Limb (tissue), 2 donors: Measurements from ENCODE around the gene CRACDL.
"Not testable (repeated sequence)": the region's sequence is repeated elsewhere in the genome, so short reads cannot be mapped to it uniquely, and the experiment has no call there.

Experiments used
- DNase-seq, 2 donors: peaks; one replicate each; pipeline ENCODE4 v3.0.0-alpha.2; 2016; ENCODE audit errors: extremely low spot score in 2 of 2

CRACDL gene

DNA sequence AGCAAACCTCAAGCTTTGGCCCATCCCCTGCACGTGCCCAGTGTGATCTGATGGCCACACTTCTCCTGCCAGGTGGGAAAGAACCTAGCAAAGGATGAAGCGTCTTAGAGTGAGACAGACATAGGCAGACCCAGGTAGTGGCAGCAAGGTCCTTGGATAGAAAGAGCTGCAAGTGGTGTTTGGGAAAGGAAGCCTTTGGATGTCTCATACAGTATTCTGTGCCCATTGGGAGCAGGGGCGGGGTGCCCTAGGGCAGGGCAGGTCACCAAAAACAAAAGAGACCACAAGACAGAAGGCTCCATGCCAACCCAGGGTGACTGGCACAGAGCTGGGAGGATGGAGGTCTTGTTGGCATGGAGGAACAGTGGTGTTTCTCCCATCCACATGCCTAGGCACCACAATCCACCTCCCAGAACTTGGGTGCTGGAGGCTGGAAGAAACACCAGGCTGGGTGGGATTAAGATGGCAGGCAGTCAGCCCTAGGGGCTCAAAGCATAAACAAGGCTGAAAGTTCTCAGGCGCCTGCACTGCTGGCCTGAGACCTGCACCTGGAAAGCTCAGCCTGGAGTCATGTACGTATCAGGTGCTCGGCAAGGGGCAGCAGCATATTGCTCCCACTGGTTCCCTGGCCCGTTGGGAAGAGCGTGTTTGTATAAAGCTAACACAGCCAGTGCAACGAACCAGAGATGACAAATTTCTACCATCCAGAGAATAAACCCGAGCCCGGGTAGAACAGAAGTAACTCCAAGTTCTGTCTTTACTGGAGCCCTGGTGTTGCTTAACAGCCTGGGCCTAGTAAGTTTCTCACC is 52.9 kb downstream of the CRACDL start:
- DNase-seq = no peak

DNA sequence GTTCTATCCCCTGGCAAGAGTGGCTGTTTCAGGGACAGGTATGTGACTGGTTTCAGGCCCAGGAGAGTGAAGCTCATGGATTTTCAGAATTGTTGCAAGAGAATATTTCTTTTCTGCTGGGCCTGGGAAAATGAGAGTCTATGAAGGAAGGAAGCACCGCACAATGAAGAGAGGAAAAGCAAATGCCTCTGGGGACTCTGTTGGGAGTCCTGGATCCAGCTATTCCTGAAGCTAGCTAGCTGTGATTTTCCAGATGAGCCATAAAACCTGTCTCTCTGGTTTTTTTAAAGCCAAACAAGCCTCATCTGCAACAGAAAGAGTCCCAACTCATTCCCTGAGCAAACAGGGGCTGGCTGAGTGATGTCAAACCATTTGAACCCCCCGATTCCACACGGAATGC is 53.7 kb downstream of the CRACDL start:
- no peak for DNase-seq

DNA sequence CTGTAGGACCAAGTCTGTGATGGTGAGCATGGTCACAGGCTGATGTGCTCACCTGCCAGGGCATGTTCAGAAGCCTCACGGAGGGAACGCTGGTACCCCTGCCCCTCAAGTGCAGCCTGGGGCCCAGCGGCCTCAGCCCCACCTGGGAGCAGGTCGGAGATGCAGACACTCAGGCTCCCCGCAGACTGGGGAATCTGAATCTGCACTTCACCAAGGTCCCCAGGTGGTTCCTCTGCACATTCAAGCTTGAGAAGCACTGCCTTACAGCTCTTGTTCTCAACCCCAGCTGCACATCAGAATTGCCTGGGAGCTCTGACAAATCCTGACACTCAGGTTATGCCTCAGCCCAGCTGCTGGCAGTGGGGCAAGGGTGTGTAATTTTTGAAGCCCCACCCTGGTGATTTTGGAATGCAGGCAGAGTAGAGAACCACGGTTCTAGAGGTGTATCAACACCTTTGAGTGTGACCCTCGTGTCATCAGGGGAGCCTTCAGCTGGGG is 54.8 kb downstream of the CRACDL start:
- no peak for DNase-seq

DNA sequence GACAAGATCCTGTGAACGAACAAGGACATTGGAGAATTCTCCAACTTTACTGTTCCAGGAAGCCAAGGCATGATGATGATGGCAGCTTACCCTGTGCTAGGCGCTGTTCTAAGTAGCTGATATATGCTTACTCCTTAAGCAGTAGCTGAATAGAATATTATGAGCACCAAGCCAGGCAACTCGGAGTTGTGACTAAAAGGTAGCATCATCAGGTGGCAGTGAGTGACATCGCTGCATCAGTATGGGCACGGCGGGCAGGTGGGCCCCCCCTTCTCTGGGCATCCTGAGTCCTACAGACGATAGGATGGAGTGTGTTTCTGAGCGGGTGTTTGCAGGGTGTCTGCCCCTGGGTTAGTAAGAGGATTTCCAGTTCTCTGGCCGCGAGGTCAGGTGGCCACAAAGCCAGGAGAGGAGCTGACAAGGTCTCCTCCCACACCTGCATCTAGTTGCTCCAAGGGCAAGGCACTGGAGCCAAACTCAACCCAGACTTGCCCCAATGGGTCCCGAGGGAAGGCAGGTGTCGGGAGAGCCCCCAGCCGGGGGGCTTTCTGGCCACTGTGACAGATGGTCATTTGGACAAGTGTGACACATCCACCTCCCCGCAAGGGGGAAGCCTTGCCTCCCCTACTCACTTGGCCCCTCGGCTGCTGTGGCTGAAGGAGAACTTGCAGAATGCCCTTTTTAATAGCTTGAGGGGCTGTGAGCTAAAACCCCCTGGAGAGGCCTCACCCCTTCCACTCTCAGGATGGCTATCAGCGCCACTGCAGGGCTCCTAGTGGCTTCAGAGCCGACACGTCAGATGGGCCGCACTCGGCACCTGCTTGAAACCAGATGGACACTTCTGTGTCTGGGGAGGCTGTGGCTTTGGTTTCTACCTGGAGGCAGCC is 55.5 kb downstream of the CRACDL start:
- no peak for DNase-seq

GRCh38 chr2:98877658-98878057 is 58.4 kb downstream of the CRACDL start:
- not testable (repeated sequence) for DNase-seq

- no peak for DNase-seq
These were observed 59.3 kb downstream of the CRACDL start for GRCh38 chr2:98876741-98877140.

GRCh38 chr2:98875746-98876145 is 60.3 kb downstream of the CRACDL start:
- DNase-seq = no peak

GRCh38 chr2:98875081-98875728 is 60.8 kb downstream of the CRACDL start:
- DNase-seq = no peak

GRCh38 chr2:98874186-98874689 is 61.8 kb downstream of the CRACDL start:
- DNase-seq = no peak

GRCh38 chr2:98872526-98872925 is 63.5 kb downstream of the CRACDL start:
- no peak for DNase-seq

DNA sequence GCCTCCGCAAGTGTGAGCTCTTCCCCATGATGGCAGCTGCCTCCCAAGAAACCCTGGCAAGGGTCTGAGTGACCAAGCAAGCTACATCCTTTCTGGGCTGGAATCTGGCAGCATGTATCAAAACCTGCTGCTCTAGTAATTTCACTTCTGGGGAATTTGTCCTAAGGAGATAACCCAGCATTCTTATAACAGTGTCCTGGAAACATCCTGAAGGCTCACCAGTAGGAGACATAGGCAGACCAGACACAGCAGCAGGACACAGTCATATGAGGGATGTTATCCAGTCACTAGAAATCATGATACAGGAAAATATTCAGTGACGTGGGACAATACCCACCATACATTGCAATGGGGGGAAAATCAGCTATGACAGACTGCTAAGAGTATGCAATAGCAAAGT is 64.5 kb downstream of the CRACDL start:
- DNase-seq = no peak

DNA sequence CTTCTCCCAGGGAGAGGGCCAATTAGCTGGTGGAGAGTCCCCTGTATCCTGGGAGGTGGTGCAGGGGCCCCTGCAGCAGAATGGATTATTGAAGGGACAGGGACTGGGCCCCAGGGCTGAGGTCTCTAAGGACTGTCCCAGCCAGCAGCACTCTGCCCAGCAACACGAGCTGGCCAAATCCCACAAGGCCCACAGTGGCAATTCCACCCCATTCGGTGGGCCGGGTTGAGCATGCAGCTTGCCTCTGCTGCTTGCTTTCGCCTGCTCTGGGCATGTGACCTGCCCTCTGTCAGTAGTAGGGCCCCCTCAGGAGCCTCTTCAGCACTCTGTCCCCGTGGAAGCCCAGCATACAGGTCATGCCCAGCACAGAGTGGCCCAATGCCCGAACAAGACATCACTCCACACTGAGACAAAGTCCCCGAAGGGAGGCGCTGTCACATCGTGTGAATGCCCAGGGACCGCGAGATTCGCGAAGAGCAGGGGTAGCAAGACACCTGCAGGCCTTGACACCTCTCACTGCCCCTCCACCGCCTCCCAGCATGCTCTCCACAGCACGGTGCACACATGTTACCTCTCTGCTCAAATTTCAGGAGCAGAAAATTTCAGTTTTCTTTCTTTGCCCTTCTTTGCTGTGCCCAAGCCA is 65.4 kb downstream of the CRACDL start:
- no peak for DNase-seq

DNA sequence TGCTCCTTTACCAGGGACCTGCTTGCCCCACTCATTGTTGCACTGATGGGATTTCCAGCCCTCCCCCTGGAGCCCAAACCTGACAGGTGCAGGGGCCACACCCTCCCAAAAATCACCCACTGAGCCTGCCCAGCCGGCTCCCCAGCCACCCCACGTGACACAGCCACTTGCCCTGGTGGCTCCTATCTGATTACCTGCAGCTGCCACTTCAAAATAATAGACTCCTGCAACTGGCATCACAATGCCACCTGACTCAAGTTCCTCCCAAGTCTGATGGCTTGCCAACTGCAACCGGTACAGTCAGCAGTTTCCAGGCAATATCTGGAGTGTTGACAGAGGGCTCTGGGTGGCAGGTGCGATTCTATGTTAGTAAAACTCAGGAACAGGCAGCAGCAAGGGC is 66.2 kb downstream of the CRACDL start:
- DNase-seq = peak in 1 of 2 donors; percentile 2

- DNase-seq = no peak
These were observed 66.8 kb downstream of the CRACDL start for GRCh38 chr2:98869272-98869641.

- no peak for DNase-seq
These were observed 67.3 kb downstream of the CRACDL start for GRCh38 chr2:98868548-98869271.

DNA sequence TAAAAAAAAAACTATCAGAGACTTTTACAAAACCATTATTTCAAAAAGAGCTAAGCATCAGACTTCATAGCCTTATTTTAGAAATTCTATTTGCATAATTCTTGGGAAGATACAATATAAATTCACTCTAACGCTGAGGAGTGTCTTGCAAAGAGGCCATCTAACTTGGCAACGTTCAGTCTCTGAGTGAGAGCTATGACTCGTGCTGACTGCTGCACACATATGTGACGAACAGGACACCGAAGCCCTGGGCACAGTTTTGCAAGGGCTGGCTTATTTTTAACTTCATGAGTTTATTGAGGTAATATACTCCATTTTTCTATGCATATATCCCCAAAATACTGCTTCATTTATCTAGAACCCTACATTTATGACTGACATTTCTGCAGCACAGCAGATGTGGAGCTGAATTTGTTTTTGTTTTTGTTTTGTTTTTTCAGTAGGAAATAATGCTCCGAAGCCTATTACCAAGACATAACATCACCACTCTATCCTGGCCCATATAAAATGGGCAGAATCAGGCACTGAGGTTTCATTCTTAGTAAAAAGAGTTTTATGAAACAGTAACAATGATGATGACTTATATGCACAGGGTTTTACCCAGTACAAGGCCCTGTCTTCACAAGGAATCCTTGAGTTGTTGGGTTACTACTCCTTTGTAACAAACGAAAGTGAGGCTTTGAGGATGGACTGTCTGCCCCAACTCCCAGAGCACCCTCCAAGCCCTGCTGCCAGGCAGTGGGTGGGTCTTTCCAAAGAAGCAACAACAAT is 68.3 kb downstream of the CRACDL start:
- DNase-seq = no peak

- no peak for DNase-seq
These were observed 70.0 kb downstream of the CRACDL start for GRCh38 chr2:98866033-98866432.

DNA sequence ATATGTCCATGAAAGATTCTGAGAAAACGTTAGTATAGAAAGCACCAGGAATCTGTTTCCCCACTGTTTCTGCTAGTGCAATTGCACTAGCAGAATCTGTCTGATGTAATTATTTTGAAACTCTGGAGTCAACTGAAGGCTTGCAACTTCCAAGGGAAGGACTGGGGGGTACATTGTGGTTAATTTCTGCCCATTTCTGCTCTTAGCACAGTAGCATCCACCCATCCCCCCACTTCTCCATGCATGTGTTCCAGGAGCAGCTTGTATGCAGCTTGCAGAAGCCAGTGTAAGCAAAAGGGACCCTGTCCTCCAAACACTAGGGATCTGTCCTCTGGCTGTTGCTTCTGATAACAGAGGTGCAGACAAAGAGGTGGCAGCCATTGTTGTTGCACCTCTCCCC is 74.4 kb downstream of the CRACDL start:
- no peak for DNase-seq

- DNase-seq = no peak
These were observed 76.7 kb downstream of the CRACDL start for GRCh38 chr2:98859323-98859722.

- DNase-seq = no peak
These were observed 79.0 kb downstream of the CRACDL start for GRCh38 chr2:98857001-98857400.
